GM19035 (cell line): ENCODE data around the gene DIPK1A.

Experiments
- ATAC-seq: cut with Tn5 transposase; IDR thresholded peaks from one replicate; pipeline ENCODE4 v1.9.1; 2021; ENCODE audit not compliant: unreplicated experiment

DIPK1A gene

GRCh38 chr1:92956254-92957029 lies 4.8 kb downstream of the DIPK1A start:
- ATAC-seq = no peak

GRCh38 chr1:92953491-92953890 lies 7.8 kb downstream of the DIPK1A start:
- peak; percentile 57 for ATAC-seq

GRCh38 chr1:92952714-92953113 lies 8.5 kb downstream of the DIPK1A start:
- ATAC-seq = no peak

- peak; percentile 52 for ATAC-seq
Observed at GRCh38 chr1:92951141-92951582, 10.1 kb downstream of the DIPK1A start.

DNA sequence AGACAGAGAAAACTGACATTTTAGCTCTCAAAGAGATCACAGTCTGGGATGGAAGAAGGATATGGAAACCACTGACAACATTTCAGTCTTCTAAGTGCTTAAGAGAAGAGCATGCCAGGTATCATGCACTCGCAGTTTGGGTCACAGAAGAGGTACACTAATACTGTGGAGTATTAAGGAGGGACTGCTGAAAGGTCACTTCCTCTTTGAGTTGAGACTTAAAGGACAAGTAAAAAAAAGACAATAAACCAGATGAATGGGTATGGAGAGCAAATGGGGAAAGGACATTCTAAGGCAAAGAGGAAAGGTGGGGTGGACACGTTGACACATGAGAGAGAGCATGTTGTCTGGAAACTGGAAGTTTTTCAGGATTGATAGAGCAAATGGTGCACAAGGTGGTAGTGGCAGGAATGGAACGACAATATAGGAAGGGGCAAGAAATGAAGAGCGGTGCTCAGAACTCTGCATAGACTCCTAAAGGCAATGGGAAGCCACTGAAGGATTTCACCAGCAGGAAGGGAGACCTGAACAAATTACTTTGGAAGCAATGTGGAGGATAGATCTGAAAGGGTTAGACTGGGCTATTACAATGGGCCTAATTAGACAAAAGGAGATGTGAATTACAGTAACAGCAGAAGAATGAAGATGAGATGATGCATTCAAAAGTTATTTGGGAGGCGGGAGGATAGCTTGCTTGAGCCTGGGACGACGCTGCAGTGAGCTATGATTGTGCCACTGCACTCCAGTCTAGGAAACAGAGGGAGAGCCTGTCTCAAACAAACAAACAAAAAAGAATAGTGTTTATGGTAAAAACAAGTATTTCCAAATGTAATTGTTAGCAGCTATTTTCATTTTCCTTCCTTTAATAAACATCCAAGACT lies 11.1 kb downstream of the DIPK1A start:
- ATAC-seq = peak; percentile 33

GRCh38 chr1:92948071-92948470 lies 13.2 kb downstream of the DIPK1A start:
- ATAC-seq = no peak

GRCh38 chr1:92945748-92946270 lies 15.5 kb downstream of the DIPK1A start:
- ATAC-seq = no peak

GRCh38 chr1:92944901-92945747 lies 16.1 kb downstream of the DIPK1A start:
- no peak for ATAC-seq

DNA sequence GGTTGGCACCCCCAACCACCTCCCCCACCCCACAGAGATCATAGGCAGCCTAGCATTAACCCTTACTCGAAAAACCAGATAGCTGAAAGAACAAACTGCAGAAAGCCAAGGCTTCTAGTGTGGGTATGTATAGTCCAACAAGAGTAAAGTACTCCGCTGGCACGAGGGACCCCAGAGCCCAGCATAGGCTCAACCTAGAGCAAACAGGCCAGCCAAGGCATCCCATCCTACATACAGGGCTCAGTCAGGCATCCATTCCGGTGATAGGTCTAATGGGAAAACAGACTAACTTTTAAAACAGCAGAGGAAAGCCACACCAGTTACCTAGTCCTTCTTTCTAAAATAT lies 17.8 kb downstream of the DIPK1A start:
- no peak for ATAC-seq

DNA sequence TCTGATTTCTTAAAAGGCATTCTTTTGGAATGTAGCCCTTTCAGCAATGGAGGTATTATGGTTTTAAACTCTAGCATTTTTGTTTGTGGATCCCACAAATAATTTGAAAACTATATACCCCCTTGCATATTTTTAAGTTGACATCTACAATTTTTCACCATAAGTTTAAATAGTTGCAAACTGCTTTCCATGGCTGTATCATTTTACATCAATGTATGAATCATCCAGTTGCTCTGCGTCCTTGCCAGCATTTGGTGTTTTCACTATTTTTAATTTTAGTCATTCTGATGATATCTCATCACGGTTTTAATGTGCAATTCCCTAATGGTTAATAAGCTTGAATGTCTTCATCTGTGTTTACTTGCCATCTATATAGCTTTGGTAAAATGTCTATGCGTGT lies 20.7 kb downstream of the DIPK1A start:
- ATAC-seq = no peak

GRCh38 chr1:92937731-92938130 lies 23.5 kb downstream of the DIPK1A start:
- ATAC-seq = no peak

- no peak for ATAC-seq
Observed at GRCh38 chr1:92936865-92937264, 24.4 kb downstream of the DIPK1A start.

DNA sequence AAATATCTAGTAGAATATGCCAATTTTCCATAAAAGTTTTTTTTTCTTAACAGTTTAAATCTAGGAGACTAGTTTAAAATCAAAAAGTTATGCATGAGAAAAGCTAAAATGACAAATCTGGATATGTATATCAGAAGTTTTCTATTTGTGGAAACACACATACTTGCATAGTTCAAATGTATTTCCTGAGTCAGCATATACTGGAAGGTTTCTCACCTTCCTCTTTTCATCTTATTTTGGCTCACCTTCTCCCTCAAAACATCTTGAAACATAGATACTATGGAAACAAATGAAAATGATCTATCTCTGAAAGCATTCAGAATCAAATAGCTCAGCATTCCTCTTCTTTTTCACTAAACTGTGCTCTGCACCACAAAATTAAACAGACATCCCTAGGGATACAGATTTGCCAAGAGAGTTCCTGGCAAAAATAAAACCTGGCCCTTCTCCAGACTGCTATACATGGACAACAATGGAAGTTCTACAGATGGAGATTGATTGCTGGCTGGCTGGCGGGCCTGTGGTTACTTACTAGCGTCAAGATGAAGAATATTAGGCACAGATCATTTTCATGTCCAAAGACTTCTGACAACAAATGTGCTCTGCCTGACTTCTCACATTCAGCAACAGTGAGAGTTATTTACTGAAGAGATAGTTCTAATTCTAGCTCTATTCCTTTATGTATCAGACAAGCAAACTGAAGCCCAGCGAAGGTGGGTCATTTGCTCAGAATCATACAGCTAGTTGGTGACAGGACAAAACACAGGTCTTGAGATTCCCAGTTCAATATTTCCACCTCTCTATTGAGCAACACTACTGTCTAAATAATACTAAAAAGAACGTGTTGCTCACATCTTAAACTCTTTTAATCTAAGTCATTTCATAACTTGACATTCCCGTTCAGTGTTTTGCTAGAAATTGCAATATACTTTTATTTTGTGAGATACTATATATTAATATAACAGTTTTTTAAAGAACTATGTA lies 26.6 kb downstream of the DIPK1A start:
- no peak for ATAC-seq

DNA sequence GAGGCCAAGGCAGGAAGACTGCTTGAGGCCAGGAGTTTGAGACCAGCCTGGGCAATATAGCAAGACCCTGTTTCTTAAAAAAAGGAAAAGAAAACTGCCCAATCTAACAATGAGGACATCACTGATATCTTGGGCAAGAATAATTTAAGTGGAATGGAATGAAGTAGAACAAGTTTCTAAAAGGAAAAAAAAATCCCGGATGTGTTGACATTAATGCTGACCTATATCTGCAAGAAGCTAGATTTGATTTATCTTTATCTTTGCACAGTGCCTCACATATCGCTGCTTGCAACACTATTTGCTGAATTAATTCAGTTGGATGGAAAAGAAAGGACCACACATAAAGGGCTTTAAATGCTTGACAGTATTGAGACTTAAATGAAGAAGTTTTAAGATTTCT lies 27.8 kb downstream of the DIPK1A start:
- no peak for ATAC-seq

GRCh38 chr1:92931691-92932090 lies 29.6 kb downstream of the DIPK1A start:
- no peak for ATAC-seq

GRCh38 chr1:92929461-92929860 lies 31.8 kb downstream of the DIPK1A start:
- peak; percentile 63 for ATAC-seq

- ATAC-seq = no peak
Observed at GRCh38 chr1:92927870-92928269, 33.4 kb downstream of the DIPK1A start.

DNA sequence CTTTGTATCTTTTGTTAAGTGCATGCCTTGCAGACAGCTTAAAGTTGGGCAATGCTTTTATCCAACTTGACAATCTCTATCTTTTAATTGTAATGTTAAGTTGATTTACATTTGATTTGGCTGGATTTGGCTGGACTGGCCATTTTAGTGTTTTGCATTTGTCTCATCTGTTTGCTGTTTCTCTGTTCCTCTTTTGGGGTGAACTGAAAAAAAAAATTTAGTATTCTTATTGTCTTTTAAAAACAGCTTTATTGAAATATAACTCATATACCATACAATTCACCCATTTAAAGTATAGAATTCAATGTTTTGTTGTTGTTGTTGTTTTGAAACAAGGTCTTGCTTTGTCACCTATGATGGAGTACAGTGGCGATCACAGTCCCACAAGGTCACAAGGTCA lies 34.4 kb downstream of the DIPK1A start:
- no peak for ATAC-seq

DNA sequence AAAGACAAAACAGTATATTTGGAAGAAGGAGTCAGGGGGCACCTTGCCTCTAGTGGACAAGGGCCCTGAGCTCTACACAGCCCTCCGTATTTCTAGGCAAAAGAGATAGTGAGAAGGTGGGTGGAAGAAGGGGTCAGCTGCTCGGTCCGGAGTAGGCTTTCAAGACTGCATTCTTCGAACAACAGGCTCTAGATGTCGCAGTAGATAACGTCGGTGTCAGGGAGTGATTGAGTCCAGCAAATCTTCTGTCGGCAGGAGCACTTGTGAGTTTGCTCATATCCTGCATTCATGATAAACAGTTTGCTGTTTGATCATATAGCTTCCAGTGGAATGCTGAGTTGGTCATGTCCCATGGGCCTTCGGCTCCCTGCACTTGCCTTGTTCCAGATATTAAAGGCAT lies 36.8 kb downstream of the DIPK1A start:
- ATAC-seq = no peak

DNA sequence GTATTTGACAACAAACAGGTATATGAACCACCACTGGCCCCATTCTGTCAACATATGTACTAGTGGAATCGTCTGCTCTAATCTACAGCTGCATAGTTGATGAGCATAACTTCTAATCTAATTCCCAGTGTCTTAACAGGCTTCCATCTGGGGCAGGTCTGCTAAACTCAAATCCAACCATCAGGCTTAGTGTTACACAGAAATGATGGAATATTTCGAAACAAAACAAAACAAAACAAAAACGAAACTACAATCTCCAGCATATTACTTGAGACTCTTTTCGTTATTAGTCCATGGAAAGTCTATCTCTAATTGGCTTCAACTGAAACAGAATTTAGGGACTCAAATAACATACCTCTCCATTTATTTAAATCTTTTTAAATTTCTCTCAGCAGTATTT lies 37.6 kb downstream of the DIPK1A start:
- no peak for ATAC-seq
